RWPE1 (cell line): ENCODE measurements around the gene MCF2L.
"Not testable (repeated sequence)": the region's sequence is repeated elsewhere in the genome, so short reads cannot be mapped to it uniquely, and the experiment has no call there.

ENCODE experiments used
- CTCF ChIA-PET: fragments of 350-600 bp; sonication (Branson Sonifier 250); formaldehyde crosslinking; extraction: SDS; loops from one replicate; lab custom pipeline; 2021; lab: Yijun Ruan, JAX
- POLR2A ChIA-PET: fragments of 400-600 bp; formaldehyde crosslinking; extraction: SDS; loops from one replicate; lab custom pipeline; 2020; ENCODE audit warnings: antibody characterized with exemption; ENCODE audit not compliant: low non-redundant PET; lab: Yijun Ruan, JAX
- DNase-seq: peaks from one replicate; pipeline ENCODE4 v3.0.0; 2012; ENCODE audit warnings: low spot score
- H3K27ac ChIP-seq: fragments of 450-650 bp; 2 replicates; pipeline ENCODE4 v1.5.1; 2017
- TF ChIP-seq, protein P1 (sequence below): fragments of 450-650 bp; conservative IDR thresholded peaks from 2 replicates; pipeline ENCODE4 v1.5.1; 2017; ENCODE audit warnings: low read depth, mild to moderate bottlenecking

Gene MCF2L

DNA sequence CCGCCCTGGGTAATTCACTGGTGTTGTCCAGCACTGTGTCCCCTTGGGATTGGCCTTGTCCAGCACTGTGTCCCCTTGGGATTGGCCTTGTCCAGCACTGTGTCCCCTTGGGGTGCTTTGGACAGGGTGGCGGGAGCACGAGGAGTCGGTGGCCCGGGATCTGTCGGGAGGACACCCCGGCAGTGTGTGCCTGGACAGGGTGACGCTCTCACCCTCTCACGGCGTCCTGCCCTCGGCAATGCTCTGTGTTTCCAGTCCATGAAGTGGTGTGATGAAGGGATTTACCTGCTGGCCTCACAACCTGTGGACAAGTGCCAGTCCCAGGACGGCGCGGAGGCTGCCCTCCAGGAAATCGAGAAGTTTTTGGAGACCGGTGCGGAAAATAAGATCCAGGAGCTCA lies 106.7 kb downstream of the MCF2L start:
- no peak for DNase-seq
- ChIA-PET CTCF (no interaction called here), POLR2A (no interaction called here)
- TF ChIP-seq, protein P1, sequence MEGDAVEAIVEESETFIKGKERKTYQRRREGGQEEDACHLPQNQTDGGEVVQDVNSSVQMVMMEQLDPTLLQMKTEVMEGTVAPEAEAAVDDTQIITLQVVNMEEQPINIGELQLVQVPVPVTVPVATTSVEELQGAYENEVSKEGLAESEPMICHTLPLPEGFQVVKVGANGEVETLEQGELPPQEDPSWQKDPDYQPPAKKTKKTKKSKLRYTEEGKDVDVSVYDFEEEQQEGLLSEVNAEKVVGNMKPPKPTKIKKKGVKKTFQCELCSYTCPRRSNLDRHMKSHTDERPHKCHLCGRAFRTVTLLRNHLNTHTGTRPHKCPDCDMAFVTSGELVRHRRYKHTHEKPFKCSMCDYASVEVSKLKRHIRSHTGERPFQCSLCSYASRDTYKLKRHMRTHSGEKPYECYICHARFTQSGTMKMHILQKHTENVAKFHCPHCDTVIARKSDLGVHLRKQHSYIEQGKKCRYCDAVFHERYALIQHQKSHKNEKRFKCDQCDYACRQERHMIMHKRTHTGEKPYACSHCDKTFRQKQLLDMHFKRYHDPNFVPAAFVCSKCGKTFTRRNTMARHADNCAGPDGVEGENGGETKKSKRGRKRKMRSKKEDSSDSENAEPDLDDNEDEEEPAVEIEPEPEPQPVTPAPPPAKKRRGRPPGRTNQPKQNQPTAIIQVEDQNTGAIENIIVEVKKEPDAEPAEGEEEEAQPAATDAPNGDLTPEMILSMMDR = no peak
- no peak overlapping the region for H3K27ac ChIP-seq

DNA sequence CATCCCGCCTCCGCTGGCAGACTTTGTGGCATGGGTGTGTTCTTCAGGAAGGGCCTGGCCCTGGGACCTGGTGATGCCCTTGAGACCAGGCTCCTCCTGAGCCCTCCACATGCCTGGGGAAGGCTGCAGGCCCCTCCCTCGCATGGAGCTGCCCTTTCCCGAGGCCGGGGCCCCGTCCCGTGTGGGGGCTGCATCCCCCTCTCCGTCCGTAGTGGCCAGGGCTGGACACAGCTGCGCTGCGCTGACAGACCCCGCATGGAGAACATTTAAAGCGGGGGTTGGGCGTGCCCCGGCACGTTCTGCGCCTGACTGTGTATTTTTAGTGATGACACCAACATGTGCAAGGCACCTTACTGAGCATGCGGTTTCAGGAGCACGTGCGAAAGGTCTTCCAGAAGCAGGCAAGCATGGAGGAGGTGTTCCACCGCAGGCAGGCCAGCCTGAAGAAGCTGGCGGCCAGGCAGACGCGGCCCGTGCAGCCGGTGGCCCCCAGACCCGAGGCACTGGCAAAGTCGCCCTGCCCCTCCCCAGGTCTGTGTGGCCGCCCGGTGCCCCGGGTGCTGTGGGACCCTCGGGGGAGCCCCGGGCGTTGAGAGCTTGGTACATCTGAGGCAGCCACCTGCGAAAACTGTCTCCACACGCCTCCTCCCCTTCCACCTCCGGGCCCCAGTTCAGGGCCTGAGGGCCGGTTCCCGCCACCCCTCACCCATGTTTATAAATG lies 107.8 kb downstream of the MCF2L start:
- DNase-seq = no peak
- ChIA-PET CTCF (no interaction called here), POLR2A (no interaction called here)

DNA sequence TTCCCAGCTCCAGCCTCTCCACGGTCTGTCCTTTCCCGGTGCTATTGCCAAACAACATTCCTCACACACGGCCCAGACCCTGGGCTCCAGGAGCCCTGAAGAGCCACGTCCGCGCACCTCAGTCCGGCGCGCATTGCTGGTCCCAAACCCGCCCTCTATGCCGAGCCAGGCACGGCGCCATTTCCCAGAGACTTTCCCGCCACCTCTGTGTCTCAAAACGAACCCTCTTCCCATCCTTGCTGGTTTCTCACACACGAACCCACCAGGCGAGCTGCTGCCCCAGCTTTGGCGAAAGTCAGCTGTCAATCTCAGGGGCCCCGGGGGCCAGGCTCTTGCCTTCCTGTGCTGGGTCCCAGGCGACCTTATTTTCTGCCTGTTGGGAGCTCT lies 108.5 kb downstream of the MCF2L start:
- no peak overlapping the region for H3K27ac ChIP-seq
- ChIA-PET POLR2A (no interaction called here), CTCF (no interaction called here)
- TF ChIP-seq, protein P1 = no peak
- no peak for DNase-seq

More for the DNA sequence above, 107.8 kb downstream of the MCF2L start:
- TF ChIP-seq, protein P1 = no peak
- no peak overlapping the region for H3K27ac ChIP-seq

- DNase-seq = no peak
- CTCF ChIA-PET = interaction anchor here (0.8 kb wide), 1 partner anchor 135 kb away, joined by 3 read pairs; no protein-coding TSS in a partner anchor
- POLR2A ChIA-PET = no interaction called here
- no peak overlapping the region for H3K27ac ChIP-seq
- TF ChIP-seq, protein P1 = no peak
Observed at GRCh38 chr13:113077953-113078901, 109.2 kb downstream of the MCF2L start.

GRCh38 chr13:113078902-113079780 lies 110.1 kb downstream of the MCF2L start:
- TF ChIP-seq, protein P1 = no peak
- H3K27ac ChIP-seq = no peak overlapping the region
- CTCF ChIA-PET = interaction anchor here (0.8 kb wide), 1 partner anchor 136 kb away, joined by 3 read pairs; no protein-coding TSS in a partner anchor
- DNase-seq = no peak
- POLR2A ChIA-PET = no interaction called here

- DNase-seq, POLR2A ChIA-PET, H3K27ac ChIP-seq, CTCF ChIA-PET: not testable (repeated sequence)
Observed at GRCh38 chr13:113079781-113080080, 110.7 kb downstream of the MCF2L start.
